DMS53 (cell line): ENCODE measurements around the gene PRL.
A peak's percentile ranks its signal among the peaks of the same experiment; 100 is the strongest.

ENCODE experiments used
- DNase-seq: peaks from one replicate; lab custom pipeline; 2025; lab: John Stamatoyannopoulos, UW

Gene PRL

GRCh38 chr6:22296936-22297335, at the start of gene PRL:
PRL (minus strand) TSS chr6:22297036; CDS start chr6:22296982, 54 bp downstream.
- no peak for DNase-seq

DNA sequence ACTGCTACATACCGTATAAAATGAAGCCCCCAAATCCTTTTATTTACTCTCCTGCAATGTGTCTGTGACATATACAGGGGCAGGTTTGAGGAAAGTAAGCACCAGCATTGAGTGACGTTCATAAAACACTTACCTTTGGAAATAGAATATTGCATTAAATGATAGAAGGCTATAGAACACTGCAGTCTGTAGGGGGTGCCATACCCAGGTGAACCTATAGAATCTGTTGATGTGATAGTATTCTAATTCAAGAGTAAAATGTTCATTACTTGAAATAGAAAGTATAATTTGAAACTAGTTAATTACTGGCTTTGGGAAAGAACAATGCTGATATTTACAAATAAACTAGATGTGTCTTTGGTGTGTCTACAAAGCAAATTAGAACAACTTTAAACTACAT, 47.0 kb upstream of the PRL start:
- peak; percentile 24 for DNase-seq

DNA sequence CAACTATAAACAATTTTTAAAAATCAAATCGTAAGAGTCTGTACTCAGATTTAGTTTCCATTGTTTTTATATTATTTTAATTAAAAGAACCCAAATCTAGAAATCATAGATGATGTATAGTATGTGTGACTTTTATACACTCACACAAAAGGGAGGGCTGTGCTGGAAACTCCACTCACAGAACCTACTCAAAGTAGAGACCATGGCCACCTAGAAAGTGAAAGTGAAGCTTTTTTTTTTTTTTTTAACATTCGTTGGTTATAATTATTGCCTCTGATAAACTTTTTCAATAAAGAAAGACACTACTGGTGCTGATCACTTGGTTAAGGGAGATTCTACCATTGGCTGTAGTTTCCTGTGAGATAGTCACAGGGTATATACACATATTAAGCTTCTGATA, 37.9 kb upstream of the PRL start:
- no peak for DNase-seq

DNA sequence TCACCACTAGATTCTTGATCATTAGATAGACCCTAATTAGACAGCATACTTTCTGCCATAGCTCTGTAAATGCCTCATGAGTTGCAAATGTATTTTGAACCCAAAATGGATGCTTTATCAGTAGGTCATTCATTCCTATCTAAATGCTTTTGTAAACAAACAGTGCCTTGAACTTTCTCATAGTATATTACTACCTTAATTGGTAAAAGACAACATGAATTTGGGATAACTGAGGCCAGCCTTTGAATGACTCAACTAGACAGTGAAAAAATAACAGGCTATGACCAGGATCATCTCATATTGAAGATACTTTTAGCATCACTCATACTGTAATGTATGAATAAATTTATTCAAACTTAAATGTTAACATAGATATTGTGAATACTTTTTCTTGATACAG, 37.0 kb upstream of the PRL start:
- no peak for DNase-seq

- peak; percentile 16 for DNase-seq
Measured at GRCh38 chr6:22332711-22333110, 35.9 kb upstream of the PRL start.

DNA sequence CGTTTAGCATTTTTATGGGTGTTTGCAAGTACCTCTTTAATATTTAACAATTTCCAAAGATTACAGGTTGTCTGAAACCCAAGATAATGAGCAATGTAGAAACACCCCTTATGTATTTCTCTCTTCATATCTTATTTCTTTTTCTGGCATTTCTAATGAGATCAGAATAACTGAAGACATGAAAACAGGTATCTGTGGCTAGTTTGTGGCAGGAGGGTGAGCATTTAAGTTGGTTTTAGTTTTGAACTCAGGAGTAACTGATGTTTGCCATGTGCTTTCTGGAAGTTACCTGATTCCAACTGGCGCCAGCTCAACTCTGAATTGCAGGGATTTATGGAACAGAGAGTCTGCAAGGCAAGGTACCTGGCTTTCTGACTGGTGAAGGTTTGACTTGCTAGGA, 35.4 kb upstream of the PRL start:
- DNase-seq: no peak

DNA sequence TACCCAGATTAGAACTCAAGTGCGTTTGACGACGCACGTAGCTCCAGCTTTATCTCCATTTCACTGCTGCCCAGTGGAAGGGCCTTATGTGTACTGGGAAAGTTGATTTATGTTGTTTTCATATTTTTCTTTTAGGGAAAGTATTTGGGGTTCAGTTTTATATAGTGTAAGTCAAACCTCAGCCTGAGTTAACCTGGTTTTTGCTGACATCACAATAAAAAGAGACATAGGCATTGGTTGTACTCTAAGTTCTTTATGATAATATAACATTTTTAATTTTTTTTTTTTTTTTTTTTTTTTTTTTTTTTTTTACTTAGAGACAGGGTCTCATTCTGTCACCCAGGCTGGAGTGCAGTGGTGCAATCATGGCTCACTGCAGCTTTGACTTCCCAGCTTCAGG, 34.1 kb upstream of the PRL start:
- DNase-seq: no peak

DNA sequence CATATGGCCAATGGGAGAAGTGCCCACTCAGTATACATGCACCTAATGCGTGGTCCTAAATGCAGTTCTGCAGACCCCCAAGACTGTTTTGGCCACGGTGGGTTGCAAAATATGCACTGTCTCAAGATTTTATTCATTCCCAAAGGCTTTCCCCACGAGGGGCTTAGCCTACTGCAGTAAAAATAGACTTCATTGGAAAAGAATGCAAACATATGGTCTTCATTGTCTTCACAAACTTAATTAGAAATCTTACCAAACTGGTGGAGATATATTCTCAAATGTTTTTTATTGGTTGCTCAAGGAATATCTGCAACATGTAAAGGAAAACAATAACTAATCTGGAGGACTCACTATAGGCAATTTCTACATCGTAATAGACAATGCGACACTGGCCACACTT, 31.6 kb upstream of the PRL start:
- no peak for DNase-seq

DNA sequence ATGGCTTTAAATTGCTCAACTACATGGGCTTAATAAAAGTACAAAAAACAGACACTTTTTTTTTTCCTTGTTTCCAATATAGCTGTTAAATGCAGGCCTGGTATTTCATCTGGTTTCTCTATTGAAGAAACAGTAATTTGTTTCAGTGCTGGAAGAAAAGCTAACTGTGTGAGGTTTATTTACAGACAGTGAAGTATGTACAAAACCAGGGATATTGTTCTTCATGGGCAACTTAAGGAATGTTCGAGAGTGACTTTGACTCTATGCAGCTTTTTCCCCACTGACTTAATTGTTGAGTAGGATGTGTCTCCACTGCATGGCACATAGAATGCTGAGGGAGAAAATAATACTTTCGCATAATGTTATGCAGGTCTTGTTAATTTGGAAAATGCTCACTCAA, 31.0 kb upstream of the PRL start:
- no peak for DNase-seq

DNA sequence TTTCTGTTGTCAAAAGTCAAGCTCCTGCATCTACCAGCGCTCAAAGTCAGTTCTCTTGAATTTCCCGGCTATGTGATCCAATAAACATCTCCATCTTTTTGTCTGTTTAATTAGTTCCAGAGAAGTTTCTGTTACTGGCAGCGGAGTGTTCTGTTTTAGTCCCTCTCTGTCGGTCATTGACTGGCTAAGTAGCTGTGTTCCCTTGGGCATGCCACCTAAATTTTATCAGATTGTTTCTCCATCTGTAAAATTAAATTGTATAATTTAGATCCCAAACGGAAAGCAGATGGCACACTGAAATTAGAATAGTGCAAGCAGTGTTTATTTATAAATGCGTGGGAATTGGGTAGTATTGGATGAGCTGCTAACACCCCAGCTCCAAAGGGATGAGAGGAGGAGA, 29.7 kb upstream of the PRL start:
- DNase-seq: no peak

GRCh38 chr6:22325481-22325880, 28.6 kb upstream of the PRL start:
- no peak for DNase-seq

DNA sequence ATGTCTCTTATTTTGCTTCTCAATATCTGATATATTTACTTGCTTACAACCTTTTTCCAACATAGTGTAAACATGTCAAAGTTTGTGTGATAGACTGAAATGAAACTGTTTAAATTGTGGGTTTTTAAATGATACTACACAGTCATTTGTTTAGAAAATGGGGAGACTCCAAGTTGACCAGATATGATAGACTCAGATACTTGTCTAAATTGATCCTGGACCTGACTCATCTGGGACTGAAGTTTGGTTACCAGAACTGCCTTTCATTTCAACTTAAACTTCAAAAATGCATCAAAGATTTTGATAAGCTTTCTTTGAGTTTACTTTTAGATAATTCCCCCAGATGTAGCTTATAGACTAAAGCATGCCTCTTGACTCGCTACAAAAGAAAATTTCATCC, 27.0 kb upstream of the PRL start:
- no peak for DNase-seq

- no peak for DNase-seq
Measured at GRCh38 chr6:22322103-22323030, 25.5 kb upstream of the PRL start.

DNA sequence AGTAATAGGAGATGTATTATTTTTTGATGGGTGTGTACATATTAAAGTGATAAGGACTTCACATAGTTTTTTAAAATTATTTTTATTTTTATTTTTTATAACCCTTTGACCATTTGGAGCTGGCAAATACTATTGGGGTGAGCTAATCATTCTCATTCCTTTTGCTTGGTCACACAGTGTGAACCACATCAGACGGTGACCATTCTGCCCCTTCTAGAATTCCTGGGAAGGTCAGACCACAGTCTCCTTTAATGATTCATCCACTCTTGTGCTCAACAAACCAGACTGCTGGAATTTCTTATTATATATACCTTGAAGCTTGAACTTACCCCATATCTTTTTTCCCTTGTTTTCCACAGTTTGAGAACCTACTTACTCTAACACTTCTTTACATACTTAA, 23.9 kb upstream of the PRL start:
- DNase-seq: peak; percentile 16

DNA sequence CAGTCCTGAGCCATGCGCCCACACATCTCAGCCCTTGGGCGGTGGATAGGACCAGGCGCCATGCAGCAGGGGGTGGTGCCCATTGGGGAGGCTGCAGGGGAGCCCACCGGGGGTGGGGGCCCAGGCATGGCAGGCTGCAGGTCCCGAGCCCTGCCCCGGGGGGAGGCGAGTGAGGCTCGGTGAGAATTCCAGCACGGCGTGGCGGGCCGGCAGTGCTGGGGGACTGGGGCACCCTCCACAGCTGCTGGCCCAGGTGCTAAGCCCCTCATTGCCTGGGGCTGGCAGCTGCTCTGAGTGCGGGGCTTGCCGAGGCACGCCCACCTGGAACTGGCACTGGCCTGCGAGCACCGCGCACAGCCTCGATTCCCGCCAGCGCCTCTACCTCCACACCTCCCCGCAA, 21.6 kb upstream of the PRL start:
- no peak for DNase-seq

- peak; percentile 7 for DNase-seq
Measured at GRCh38 chr6:22313796-22314195, 17.0 kb upstream of the PRL start.

DNA sequence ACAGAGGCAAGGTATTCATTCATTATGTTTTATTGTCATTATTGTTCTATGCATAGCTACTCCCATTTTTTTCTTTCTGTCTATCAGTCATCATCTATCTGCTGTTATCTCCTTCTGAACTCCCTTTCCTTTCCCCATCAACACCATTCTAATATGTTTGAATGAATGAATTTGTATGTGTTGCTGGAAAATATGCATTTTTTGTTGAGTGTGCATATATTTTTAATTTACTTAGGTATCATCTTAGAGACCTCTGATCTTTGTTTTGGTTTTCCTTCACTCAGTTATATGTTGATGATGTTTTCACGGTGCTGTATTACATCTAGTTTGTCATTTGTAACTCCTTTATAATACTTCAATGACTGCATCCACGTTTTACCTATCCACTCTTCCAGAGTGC, 12.1 kb upstream of the PRL start:
- no peak for DNase-seq

GRCh38 chr6:22306741-22307466, 10.1 kb upstream of the PRL start:
- no peak for DNase-seq

- no peak for DNase-seq
Measured at GRCh38 chr6:22302838-22303237, 6.0 kb upstream of the PRL start.

DNA sequence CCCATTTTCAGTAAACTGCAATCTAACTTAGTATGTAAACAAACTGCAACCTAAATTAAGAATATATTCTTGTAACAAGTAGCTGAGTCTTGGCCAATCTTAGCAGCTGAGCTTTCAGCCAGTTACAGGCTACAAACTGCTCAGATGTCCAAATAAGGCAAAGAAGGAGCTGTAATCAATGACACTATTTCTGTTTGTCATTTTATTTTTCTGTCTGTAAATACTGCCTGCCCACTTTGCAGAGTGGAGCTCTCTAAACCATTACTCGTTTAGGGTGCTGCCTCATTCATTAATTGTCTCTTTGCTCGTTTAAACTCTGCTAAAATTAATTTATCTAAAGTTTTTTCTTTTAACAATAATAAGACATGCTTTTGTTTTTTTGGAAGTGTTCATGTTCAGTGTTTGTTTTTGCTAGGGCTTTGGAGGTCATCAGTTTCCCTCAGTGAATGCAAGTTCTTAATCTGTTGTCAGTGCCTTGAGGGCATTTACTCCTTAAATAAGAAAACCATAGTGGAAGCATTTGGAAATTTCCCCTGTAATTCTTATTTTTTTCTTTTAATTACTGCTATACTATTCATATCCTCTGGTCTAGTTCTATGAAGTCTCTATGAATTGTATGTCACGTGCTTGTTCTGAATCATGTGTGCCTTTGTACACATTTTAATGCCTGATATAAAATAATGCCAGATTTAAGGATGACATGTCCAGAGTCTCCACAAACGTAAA, 3.6 kb upstream of the PRL start:
- no peak for DNase-seq

- no peak for DNase-seq
Measured at GRCh38 chr6:22298475-22298890, 1.6 kb upstream of the PRL start.

- no peak for DNase-seq
Measured at GRCh38 chr6:22296067-22296466, 769 bp downstream of the PRL start.

- DNase-seq: no peak
Measured at GRCh38 chr6:22295145-22295544, 1.7 kb downstream of the PRL start.
